HepG2 (cell line): ENCODE results near the gene THSD4. TPM values are rescaled to one million over a fixed set of nuclear protein-coding genes. Genes with fewer than 3 reads are reported as not detected.

Experiments
- ATAC-seq: fragments of 200-7000 bp; cut with Tn5 transposase; 3 replicates; pipeline ENCODE4 v1.9.1; 2020; ENCODE audit warnings: mild to moderate bottlenecking, moderate library complexity
- BruUV-seq: library from RNA; stranded (reverse); fragments of 400-500 nt; replicated peaks from 2 replicates; lab custom pipeline; 2021; lab: Mats Ljungman, UMichigan
- CTCF ChIA-PET: fragments of 300-600 bp; formaldehyde crosslinking; extraction: SDS; loops from one replicate; lab custom pipeline; 2021; ENCODE audit warnings: low total read pairs, inconsistent platforms, low intra/inter-chr PET ratio; lab: Yijun Ruan, JAX
- POLR2A ChIA-PET: fragments of 350-600 bp; sonication (Branson Sonifier 250); formaldehyde crosslinking; loops from one replicate; lab custom pipeline; 2020; ENCODE audit warnings: antibody characterized with exemption, inconsistent platforms; lab: Yijun Ruan, JAX
- DNase-seq: peaks from one replicate; pipeline ENCODE4 v3.0.0-alpha.2; 2015; ENCODE audit warnings: low spot score
- FAIRE-seq: peaks from 3 replicates; lab custom pipeline; 2011; peaks lifted over from hg19 to GRCh38; lab: Jason Lieb, UNC
- H2AFZ ChIP-seq: one replicate; pipeline ENCODE4 v1.6.1; 2011; ENCODE audit warnings: low read length, inconsistent platforms
- H3K27ac ChIP-seq: fragments of 300-600 bp; 3 replicates; pipeline ENCODE4 v1.8.0; 2011; ENCODE audit warnings: mixed run types, mild to moderate bottlenecking, mixed read lengths, low read length, inconsistent platforms; ENCODE audit not compliant: insufficient read depth; ENCODE audit errors: extremely low read length
- H3K27me3 ChIP-seq, 2 experiments: fragments of 200-600 bp in 1 of 2; 2 replicates in 1 of 2; 3 replicates in 1 of 2; pipeline versions ENCODE4 v1.6.0 to v1.8.0; 2011; ENCODE audit warnings: low read length in 2 of 2, mild to moderate bottlenecking in 2 of 2, moderate library complexity in 2 of 2, inconsistent platforms in 1 of 2; ENCODE audit not compliant: insufficient read depth in 2 of 2, control insufficient read depth in 1 of 2
- H3K36me3 ChIP-seq, 2 experiments: fragments of 200-600 bp in 1 of 2; replicated peaks in 1 of 2; 2 replicates in 1 of 2; 3 replicates in 1 of 2; pipeline versions ENCODE4 v1.5.1 to v1.8.0; 2011; ENCODE audit warnings: low read length in 2 of 2, inconsistent platforms in 1 of 2; ENCODE audit not compliant: insufficient read depth in 2 of 2, control insufficient read depth in 1 of 2
- H3K4me1 ChIP-seq: 2 replicates; pipeline ENCODE4 v1.5.1; 2012; ENCODE audit warnings: low read length, inconsistent platforms; ENCODE audit not compliant: insufficient read depth
- H3K4me2 ChIP-seq: 2 replicates; pipeline ENCODE4 v1.6.0; 2011; ENCODE audit warnings: low read depth, low read length, inconsistent platforms
- H3K4me3 ChIP-seq, 3 experiments: fragments of 200-600 bp in 1 of 3; sonication (generic), shearing (Covaris generic) in 1 of 3; replicated peaks in 1 of 3; 2 replicates each; pipeline ENCODE4 v1.5.1; 2011 to 2016; ENCODE audit warnings: low read length in 3 of 3, inconsistent platforms in 2 of 3, low read depth in 2 of 3, mild to moderate bottlenecking in 2 of 3, control low read depth in 1 of 3, mixed read lengths in 1 of 3; ENCODE audit not compliant: insufficient read depth in 1 of 3
- H3K79me2 ChIP-seq: one replicate; pipeline ENCODE4 v1.6.1; 2011; ENCODE audit warnings: low read length, inconsistent platforms; ENCODE audit not compliant: insufficient read depth
- H3K9ac ChIP-seq: 2 replicates; pipeline ENCODE4 v1.6.0; 2011; ENCODE audit warnings: mild to moderate bottlenecking, low read depth, low read length, inconsistent platforms; ENCODE audit not compliant: insufficient read depth
- H3K9me3 ChIP-seq: 2 replicates; pipeline ENCODE4 v1.5.1; 2012; ENCODE audit warnings: mild to moderate bottlenecking, low read length
- H4K20me1 ChIP-seq: 2 replicates; pipeline ENCODE4 v1.6.0; 2011; ENCODE audit warnings: inconsistent platforms, mild to moderate bottlenecking, low read length, moderate library complexity; ENCODE audit not compliant: insufficient read depth
- CEBPB ChIP-seq: IDR thresholded peaks from 2 replicates; pipeline ENCODE4 v1.6.1; 2011; ENCODE audit warnings: low read depth, low read length, improper control_type of control experiment, borderline replicate concordance
- ELF3 ChIP-seq: IDR thresholded peaks from 2 replicates; pipeline ENCODE4 v1.6.1; 2016; ENCODE audit warnings: missing genetic modification reagents, missing compliant biosample characterization
- NFAT5 ChIP-seq: sonication (generic); formaldehyde crosslinking; IDR thresholded peaks from 2 replicates; pipeline ENCODE4 v1.4.0; 2020; ENCODE audit warnings: missing genetic modification reagents
- REXO4 ChIP-seq: sonication (generic); formaldehyde crosslinking; IDR thresholded peaks from 2 replicates; pipeline ENCODE4 v1.8.0; 2022; ENCODE audit warnings: missing genetic modification reagents, mild to moderate bottlenecking, borderline replicate concordance
- TCF7 ChIP-seq: sonication (generic); IDR thresholded peaks from 2 replicates; pipeline ENCODE4 v1.6.1; 2016; ENCODE audit warnings: antibody characterized with exemption, low read depth
- ZFP91 ChIP-seq: sonication (generic); formaldehyde crosslinking; IDR thresholded peaks from 2 replicates; pipeline ENCODE4 v1.9.0; 2022; ENCODE audit warnings: missing genetic modification reagents, mild to moderate bottlenecking, borderline replicate concordance
- ZNF205 ChIP-seq: IDR thresholded peaks from 2 replicates; pipeline ENCODE4 v1.6.1; 2018; ENCODE audit warnings: missing biosample characterization, missing genetic modification reagents
- ZNF761 ChIP-seq: sonication (generic); formaldehyde crosslinking; conservative IDR thresholded peaks from 2 replicates; pipeline ENCODE4 v1.4.0; 2020; ENCODE audit warnings: mild to moderate bottlenecking, missing genetic modification reagents
- WGBS: methylation state at CpG from one replicate; pipeline ENCODE4 v1.1.6; 2017; ENCODE audit warnings: low lambda C conversion rate; 5-methylcytosine and 5-hydroxymethylcytosine counted together
- in situ Hi-C: cut with HindIII; loops from 2 replicates; pipeline ENCODE4 v1.10.0; 2017; ENCODE audit warnings: low pct_unique_long_range_greater_than_20kb; ENCODE audit not compliant: extremely low pct_ligation_motif_present
- intact Hi-C: fragments of 100-400 bp; cut with micrococcal nuclease; formaldehyde crosslinking; loops from one replicate; pipeline ENCODE4 v1.10.0; 2022; ENCODE audit not compliant: unreplicated experiment
- polyA plus RNA-seq, 8 experiments: library from polyadenylated mRNA; depleted of rRNA in 3 of 8; stranded (reverse) in 7 of 8; unstranded in 1 of 8; fragments of >200 nt; fragmentation: Illumina TruSeq in 4 of 8; extraction: Trizol in 4 of 8; gene quantifications; 2 replicates each; pipeline versions ENCODE4 v1.2.1 to v1.2.3, GENCODE V29; 2011 to 2016; ENCODE audit warnings: low read depth in 4 of 8, missing spikeins in 1 of 8, mixed read lengths in 1 of 8; ENCODE audit not compliant: insufficient read depth in 1 of 8
- total RNA-seq, 5 experiments: library from RNA; depleted of rRNA; stranded (reverse); fragments of >200 nt; fragmentation: Illumina TruSeq; extraction: Trizol; gene quantifications; 2 replicates each; pipeline ENCODE4 v1.2.3, GENCODE V29; 2016; ENCODE audit warnings: low read depth in 1 of 5
- TF ChIP-seq, protein P1 (sequence below): sonication (generic); formaldehyde crosslinking; IDR thresholded peaks from 2 replicates; pipeline ENCODE4 v1.8.1; 2023; ENCODE audit warnings: mild to moderate bottlenecking, missing genetic modification reagents

The THSD4 gene
- total and polyA plus RNA-seq, 2 of the 13 experiments (the other 11 are each of a cell fraction or from before 2014, with no cell fraction given), result 0.07 to 0.21 TPM

GRCh38 chr15:71713191-71713809 is 598.0 kb downstream of the THSD4 start:
- ATAC-seq, result no peak
- H3K9me3 ChIP-seq, result no peaks in the 10 kb centered on the region
- intact Hi-C loops, result no loop called here
- H3K4me3 ChIP-seq, result no peak overlapping the region
- no peaks in the 10 kb centered on the region for H3K79me2 ChIP-seq
- no peak for TF ChIP-seq ZNF761 (CRISPR knock-in tag)
- peak; percentile 32; the same call in 1 of the 2 replicates for TF ChIP-seq CEBPB
- TF ChIP-seq ZNF205 (CRISPR knock-in tag), result no peak
- TF ChIP-seq, protein P1, sequence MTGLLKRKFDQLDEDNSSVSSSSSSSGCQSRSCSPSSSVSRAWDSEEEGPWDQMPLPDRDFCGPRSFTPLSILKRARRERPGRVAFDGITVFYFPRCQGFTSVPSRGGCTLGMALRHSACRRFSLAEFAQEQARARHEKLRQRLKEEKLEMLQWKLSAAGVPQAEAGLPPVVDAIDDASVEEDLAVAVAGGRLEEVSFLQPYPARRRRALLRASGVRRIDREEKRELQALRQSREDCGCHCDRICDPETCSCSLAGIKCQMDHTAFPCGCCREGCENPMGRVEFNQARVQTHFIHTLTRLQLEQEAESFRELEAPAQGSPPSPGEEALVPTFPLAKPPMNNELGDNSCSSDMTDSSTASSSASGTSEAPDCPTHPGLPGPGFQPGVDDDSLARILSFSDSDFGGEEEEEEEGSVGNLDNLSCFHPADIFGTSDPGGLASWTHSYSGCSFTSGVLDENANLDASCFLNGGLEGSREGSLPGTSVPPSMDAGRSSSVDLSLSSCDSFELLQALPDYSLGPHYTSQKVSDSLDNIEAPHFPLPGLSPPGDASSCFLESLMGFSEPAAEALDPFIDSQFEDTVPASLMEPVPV (CRISPR knock-in tag), result no peak
- no peak for FAIRE-seq
- no peaks in the 10 kb centered on the region for H3K4me1 ChIP-seq
- POLR2A ChIA-PET, result no interaction called here
- H3K9ac ChIP-seq, result no peak overlapping the region
- peaks cover 0 to 19% of the 10 kb centered on the region in 2 experiments; a peak in 3 of 5 replicates for H3K27me3 ChIP-seq
- CTCF ChIA-PET, result no interaction called here
- no TSS peak for BruUV-seq
- no peak overlapping the region for H3K27ac ChIP-seq
- no peak overlapping the region for H3K4me2 ChIP-seq
- WGBS, result 36% methylated on average over 5 of the region's 5 CpGs
- in situ Hi-C loops, result no loop called here
- H4K20me1 ChIP-seq, result no peaks in the 10 kb centered on the region
- no peak for DNase-seq
- H3K36me3 ChIP-seq, result no peaks in the 10 kb centered on the region
- H2AFZ ChIP-seq, result no peak overlapping the region

GRCh38 chr15:71715914-71716313 is 600.6 kb downstream of the THSD4 start:
- in situ Hi-C loops (no loop called here), intact Hi-C loops (no loop called here)
- ChIA-PET CTCF (no interaction called here), POLR2A (interaction anchor here (0.9 kb wide), 1 partner anchor 11 kb away, joined by 3 read pairs; no protein-coding TSS in a partner anchor)
- Histone ChIP-seq H3K27me3 (peaks cover 0 to 5% of the 10 kb centered on the region in 2 experiments; a peak in 2 of 5 replicates), H3K9me3 (no peaks in the 10 kb centered on the region), H3K4me2 (no peak overlapping the region), H3K9ac (no peak overlapping the region), H3K4me1 (no peaks in the 10 kb centered on the region), H3K79me2 (no peaks in the 10 kb centered on the region), H2AFZ (no peak overlapping the region), H4K20me1 (no peaks in the 10 kb centered on the region), H3K27ac (no peak overlapping the region), H3K4me3 (no peak overlapping the region), H3K36me3 (no peaks in the 10 kb centered on the region)
- no peak for ATAC-seq
- no TSS peak for BruUV-seq
- DNase-seq, result no peak
- 0% methylated on average over 1 of the region's 1 CpG for WGBS
- FAIRE-seq, result no peak
- no peak for TF ChIP-seq NFAT5 (CRISPR knock-in tag)
- TF ChIP-seq REXO4 (CRISPR knock-in tag), result no peak
- no peak for TF ChIP-seq ZFP91 (CRISPR knock-in tag)
- TF ChIP-seq ELF3 (CRISPR knock-in tag), result no peak
- no peak for TF ChIP-seq TCF7
